Measurements from ENCODE around the gene CSHL1. TPM values are rescaled to one million over a fixed set of nuclear protein-coding genes. Genes with fewer than 3 reads are reported as not detected.

The CSHL1 gene
- not detected in 2 replicates for total RNA-seq (2014; rRNA removed; shearing (Covaris generic))

GRCh38 chr17:63911041-63911635 is at the start of gene CSHL1:
Gene CSHL1, minus strand, starts transcription at chr17:63911258. Its CDS starts 62 bp downstream, at chr17:63911196.
- in situ Hi-C loops (cut with HindIII; ENCODE audit: low sequenced_read_pairs), result no loop called here

GRCh38 chr17:63960430-63960829 is 49.4 kb upstream of the CSHL1 start:
- DNase-seq (ENCODE audit: low spot score), result no peak
- in situ Hi-C loops (cut with HindIII; ENCODE audit: low sequenced_read_pairs), result no loop called here

More at GRCh38 chr17:63911041-63911635, at the start of gene CSHL1:
- DNase-seq (ENCODE audit: low spot score), result no peak

GRCh38 chr17:63960006-63960405 is 48.9 kb upstream of the CSHL1 start:
- no peak for DNase-seq (ENCODE audit: low spot score)
- in situ Hi-C loops (cut with HindIII; ENCODE audit: low sequenced_read_pairs), result no loop called here

DNA sequence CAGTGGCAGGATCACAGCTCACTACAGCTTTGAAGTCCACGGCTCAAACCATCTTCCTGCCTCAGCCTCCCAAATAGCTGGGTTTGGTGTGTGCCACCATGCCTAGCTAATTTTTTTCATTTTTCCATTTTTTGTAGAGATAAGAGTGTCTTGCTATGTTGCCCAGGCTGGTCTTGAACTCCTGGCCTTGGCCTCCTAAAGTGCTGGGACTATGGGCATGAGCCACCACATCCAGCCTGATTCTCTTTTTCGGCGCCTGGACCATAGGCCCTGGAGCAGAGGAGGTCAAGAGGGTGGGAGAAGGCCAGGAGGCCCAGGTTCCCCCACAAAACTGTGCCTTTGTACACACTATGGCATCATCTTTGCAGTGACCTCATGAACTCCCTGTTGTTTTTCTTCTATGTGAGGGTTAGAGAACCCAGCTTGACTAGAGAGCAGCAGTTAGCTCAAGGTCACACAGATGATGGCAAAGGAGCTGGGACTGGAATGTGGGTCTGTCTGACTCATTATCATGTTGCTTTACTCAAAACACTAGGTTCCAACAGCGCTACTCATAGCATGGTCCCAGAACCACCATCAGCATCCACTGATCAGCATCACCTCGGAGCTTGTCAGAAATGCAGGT is 45.4 kb upstream of the CSHL1 start:
- in situ Hi-C loops (cut with HindIII; ENCODE audit: low sequenced_read_pairs), result no loop called here
- DNase-seq (ENCODE audit: low spot score), result no peak

GRCh38 chr17:63955791-63956190 is 44.7 kb upstream of the CSHL1 start:
- no peak for DNase-seq (ENCODE audit: low spot score)
- in situ Hi-C loops (cut with HindIII; ENCODE audit: low sequenced_read_pairs), result no loop called here

- in situ Hi-C loops (cut with HindIII; ENCODE audit: low sequenced_read_pairs), result no loop called here
- no peak for DNase-seq (ENCODE audit: low spot score)
Measured at GRCh38 chr17:63955232-63955631, 44.2 kb upstream of the CSHL1 start.

DNA sequence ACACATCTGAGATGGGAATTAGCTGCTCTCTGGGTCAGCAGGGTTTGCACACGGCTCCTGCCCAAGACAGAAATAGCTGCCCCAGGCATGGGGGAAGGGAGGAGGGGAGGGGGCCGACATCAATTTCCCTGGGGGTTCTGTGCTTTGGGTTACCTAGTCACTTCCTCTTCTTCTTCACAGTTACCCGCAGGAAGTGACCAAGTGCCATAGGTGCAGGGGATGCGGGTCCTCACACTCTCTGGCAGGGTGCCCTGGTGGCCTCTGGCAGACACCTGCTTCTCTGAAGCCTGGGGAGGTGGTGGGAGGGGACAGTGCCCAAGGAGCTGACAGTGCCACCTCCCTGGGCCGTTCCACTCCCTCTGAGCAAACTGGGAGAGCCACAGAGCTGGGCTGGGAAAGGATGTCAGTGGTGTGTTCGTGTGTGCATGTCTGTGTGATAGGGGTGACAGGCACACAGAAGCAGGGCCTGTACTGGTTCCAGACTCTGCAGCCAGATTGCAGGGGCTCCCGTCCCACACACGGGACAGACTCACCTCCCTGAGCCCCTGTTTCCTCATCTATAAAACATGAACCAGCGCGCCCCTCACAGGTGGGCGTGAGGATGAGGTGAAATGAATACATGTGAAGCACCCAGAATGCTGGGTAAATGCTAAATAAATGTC is 43.5 kb upstream of the CSHL1 start:
- in situ Hi-C loops (cut with HindIII; ENCODE audit: low sequenced_read_pairs), result no loop called here
- no peak for DNase-seq (ENCODE audit: low spot score)

- DNase-seq (ENCODE audit: low spot score), result peak; percentile 1
- in situ Hi-C loops (cut with HindIII; ENCODE audit: low sequenced_read_pairs), result no loop called here
Measured at GRCh38 chr17:63950940-63951907, 40.2 kb upstream of the CSHL1 start.

- in situ Hi-C loops (cut with HindIII; ENCODE audit: low sequenced_read_pairs), result no loop called here
- no peak for DNase-seq (ENCODE audit: low spot score)
Measured at GRCh38 chr17:63949576-63950250, 38.7 kb upstream of the CSHL1 start.

- in situ Hi-C loops (cut with HindIII; ENCODE audit: low sequenced_read_pairs), result no loop called here
Measured at GRCh38 chr17:63948521-63948920, 37.5 kb upstream of the CSHL1 start.

DNA sequence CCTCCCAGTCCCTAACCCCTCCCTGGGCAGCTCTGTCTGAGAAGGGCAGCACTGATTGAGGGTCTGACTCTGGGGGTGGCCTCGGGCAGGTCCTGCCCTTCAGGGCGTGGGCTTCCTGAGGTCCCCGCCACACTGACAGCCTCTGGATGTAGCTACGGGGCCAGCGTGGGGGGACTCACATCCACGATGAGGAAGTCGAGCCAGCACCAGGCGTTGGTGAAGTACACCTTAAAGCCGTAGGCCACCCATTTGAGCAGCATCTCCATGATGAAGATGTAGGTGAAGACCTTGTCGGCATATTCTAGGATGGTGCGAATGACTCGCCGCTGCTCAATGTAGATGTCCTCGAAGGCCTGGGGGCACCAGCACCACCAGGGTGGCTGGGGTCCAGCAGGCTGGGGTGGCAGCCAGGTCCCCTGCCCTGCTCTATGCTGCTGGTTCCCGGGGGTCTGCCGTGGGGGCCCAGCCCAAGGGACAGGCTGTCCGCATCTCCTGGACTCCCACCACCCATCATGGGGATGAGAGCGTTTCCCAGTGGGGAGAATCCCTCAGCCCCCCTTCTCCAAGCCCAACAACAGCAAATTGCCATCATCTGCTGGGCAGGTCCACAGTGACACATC is 36.8 kb upstream of the CSHL1 start:
- in situ Hi-C loops (cut with HindIII; ENCODE audit: low sequenced_read_pairs), result no loop called here
- no peak for DNase-seq (ENCODE audit: low spot score)

More at GRCh38 chr17:63948521-63948920, 37.5 kb upstream of the CSHL1 start:
- no peak for DNase-seq (ENCODE audit: low spot score)

DNA sequence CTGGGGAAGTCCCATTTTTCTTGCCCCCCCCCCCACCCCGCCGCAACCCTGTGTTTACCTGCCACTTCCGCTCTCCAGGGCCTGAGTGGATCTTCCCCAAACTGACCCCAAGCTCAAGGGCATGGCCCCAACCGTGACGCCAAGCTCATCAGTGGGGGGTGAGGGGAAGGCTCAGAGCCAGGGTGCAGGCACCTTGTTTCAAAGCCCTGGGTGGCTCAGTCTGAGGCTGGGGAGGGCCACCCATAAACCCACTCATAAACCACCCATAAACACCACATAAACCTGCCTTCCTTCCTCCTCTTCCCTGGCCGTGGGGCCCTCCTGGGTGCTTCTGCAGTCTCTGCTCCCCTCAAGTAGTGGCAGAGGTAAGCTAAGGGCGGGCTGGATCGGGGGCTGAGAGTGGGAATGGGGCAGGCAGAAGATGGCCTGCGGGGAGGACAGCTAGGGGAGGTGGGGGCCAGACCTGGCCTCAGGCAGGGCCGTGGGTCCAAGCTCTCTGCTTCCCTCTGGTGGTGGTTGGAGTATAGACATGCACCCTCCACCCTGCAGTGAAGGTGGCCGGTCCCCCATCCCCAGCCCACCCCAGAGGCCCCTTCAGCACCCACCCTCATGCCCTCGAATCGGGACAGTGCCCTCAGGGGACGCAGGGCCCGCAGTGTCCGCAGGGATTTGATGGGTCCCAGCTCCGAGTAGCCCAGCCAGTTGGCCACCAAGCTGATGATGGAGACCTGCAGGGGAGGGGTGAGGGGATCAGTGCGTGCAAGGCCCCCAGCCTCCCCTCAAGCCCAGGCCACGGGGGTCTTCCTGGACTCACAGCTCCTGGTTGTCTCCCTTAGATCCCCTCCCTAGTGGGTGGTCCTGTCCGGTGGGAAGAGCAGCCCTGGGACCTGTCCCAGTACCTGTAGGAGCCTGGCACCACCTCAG is 35.6 kb upstream of the CSHL1 start:
- in situ Hi-C loops (cut with HindIII; ENCODE audit: low sequenced_read_pairs), result no loop called here
- DNase-seq (ENCODE audit: low spot score), result peak; percentile 20

DNA sequence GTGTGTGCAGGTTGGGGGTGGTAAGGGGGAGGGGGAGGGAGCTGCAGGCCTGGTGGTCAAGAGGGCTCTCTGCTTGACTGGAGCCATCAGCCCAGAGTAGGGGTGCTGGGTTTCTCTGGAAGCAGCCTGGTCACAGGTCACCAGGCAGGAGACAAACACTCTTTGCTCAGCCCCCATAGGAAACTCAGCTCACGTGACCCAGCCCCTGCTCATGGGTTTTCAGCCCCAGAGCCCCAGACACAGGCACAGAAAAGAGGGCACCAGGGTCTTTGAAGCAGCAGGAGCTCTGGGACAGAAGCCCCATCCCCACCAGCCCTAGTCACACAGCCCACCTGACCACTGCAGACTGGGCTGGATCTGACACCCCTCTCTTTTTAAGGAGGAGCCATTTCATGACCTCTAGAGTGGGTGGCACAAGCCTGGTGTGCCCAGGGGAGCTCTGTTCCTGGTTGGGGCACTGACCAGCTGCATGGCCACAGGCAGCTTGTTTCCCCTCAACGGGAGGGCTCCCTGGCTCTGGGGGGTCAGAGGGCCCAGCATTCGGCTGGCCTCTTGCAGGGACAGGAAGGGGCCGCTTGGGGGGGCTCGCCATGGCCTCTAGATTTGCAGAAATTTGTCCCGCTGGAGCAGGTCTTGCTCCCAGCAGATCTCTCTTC is 34.9 kb upstream of the CSHL1 start:
- no peak for DNase-seq (ENCODE audit: low spot score)
- in situ Hi-C loops (cut with HindIII; ENCODE audit: low sequenced_read_pairs), result no loop called here

DNA sequence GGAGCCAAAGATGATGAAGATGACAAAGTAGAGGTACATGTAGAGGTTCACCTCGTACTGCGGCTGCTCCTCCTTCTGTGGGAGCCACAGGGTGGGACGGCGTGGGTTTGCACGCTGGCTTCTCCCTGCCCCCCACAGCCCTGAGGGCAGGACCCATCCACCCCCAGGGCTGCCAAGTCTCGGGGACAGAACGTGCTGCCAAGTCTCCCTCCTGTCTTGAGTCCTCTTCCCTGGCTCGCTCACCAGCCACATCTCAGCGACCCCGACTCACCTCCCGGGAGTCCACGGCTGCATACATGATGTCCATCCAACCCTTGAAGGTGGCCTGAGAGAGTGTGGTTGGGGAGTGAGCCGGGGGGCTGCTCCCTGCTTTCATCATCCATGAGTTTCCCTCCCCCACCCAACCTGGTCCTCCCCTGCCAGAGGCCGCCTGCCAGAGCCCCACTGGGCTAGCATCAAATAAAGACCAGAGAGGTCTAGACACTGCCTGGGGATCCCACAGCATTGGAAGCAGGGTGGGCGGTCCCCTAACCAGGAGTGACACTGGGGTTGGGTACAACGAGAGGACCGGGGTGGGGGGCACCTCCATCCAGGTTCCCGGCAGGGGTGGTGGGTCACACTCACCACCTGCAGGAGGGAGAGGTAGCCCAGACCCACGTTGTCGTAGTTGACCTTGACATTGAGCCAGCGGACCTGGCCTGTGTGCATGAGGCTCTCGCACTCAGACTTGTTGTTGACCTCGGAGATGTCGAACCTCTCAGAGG is 33.9 kb upstream of the CSHL1 start:
- in situ Hi-C loops (cut with HindIII; ENCODE audit: low sequenced_read_pairs), result no loop called here

GRCh38 chr17:63943745-63944144 is 32.7 kb upstream of the CSHL1 start:
- DNase-seq (ENCODE audit: low spot score), result no peak
- in situ Hi-C loops (cut with HindIII; ENCODE audit: low sequenced_read_pairs), result no loop called here

More for the DNA sequence above, 33.9 kb upstream of the CSHL1 start:
- DNase-seq (ENCODE audit: low spot score), result no peak

DNA sequence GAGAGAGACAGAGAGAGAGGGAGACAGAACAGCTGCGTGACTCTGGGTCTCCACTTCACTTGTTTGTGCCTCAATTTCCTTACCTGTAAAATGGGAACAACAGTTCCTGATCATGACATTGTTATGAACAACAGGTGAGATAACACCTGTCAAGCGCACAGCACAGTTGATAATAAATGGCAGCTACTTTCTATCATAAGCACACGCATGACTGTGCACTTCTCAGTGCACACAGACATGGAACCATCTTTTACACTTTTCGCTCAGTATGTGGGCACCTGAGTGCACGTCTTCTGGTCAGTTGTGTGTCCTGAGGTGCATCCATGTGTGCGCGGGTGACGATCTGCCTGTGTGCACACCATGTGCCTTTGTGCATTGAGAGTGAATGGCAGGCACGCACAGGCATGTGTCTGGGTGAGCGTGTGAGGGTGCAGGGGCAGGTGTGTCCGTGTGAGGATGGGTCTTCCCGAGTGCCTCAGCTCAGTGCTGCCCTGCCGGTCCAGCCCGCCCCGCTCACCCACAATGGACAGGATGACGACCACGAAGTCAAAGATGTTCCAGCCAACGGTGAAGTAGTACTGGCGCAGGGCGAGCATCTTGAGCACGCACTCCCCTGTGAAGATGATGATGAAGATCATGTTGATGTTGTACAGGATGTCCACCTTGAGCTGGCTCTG is 31.4 kb upstream of the CSHL1 start:
- in situ Hi-C loops (cut with HindIII; ENCODE audit: low sequenced_read_pairs), result no loop called here
- no peak for DNase-seq (ENCODE audit: low spot score)

Measured in G401 (cell line).